Measurements from ENCODE around the gene MBNL2. TPM values are rescaled to one million over a fixed set of nuclear protein-coding genes. Genes with fewer than 3 reads are reported as not detected.

MBNL2 gene
- total and polyA plus RNA-seq, 2 of the 4 experiments (the other 2 are of a cell fraction) = 26.9 to 103 TPM

GRCh38 chr13:97241761-97242160 lies 19.6 kb downstream of the MBNL2 start:
- Histone ChIP-seq H4K20me1 (ENCODE audit: insufficient read depth, low read length) (peaks cover 70% of the 10 kb centered on the region), H3K4me2 (ENCODE audit: low read depth, low read length) (no peak overlapping the region), H3K23ac (ENCODE audit: low read depth, low read length) (no peak overlapping the region), H3K4me3 (ENCODE audit: insufficient read depth, low read depth, low read length) (no peak overlapping the region), H3K27me3 (ENCODE audit: control insufficient read depth, insufficient read depth, low read length) (no peaks in the 10 kb centered on the region), H3K79me1 (ENCODE audit: low read depth in 1 of 2, low read length in 2 of 2) (peaks cover 29 to 83% of the 10 kb centered on the region in 2 experiments), H4K8ac (ENCODE audit: low read depth in 2 of 2, low read length in 2 of 2) (no peak overlapping the region), H3K56ac (ENCODE audit: extremely low read depth, insufficient read depth, low read length) (no peak overlapping the region), H2BK20ac (ENCODE audit: low read depth, low read length) (no peak overlapping the region), H3K9me3 (ENCODE audit: control insufficient read depth, insufficient read depth, low read length) (no peaks in the 10 kb centered on the region), H2BK120ac (ENCODE audit: low read depth, low read length) (no peak overlapping the region), H3K14ac (replicated peaks; ENCODE audit: low read depth, low read length) (no peak overlapping the region), H3K4me1 (ENCODE audit: control insufficient read depth, insufficient read depth, low read length) (peaks cover 32% of the 10 kb centered on the region), H4K5ac (ENCODE audit: low read depth, low read length) (no peak overlapping the region), H3K27ac (ENCODE audit: insufficient read depth, low read length) (no peak overlapping the region), H4K91ac (ENCODE audit: insufficient read depth, low read depth, low read length) (no peak overlapping the region), H2BK5ac (ENCODE audit: low read depth, low read length, poor library complexity, severe bottlenecking) (no peak overlapping the region), H2AK5ac (ENCODE audit: low read depth, low read length) (no peak overlapping the region), H3K18ac (ENCODE audit: low read depth, low read length) (no peak overlapping the region), H2AFZ (replicated peaks; ENCODE audit: low read length, poor library complexity) (no peak overlapping the region), H3K36me3 (ENCODE audit: control insufficient read depth, insufficient read depth, low read length) (peaks cover 9% of the 10 kb centered on the region), H2BK15ac (ENCODE audit: low read depth, low read length) (no peak overlapping the region), H3K9me1 (ENCODE audit: insufficient read depth, low read length) (peaks cover 42% of the 10 kb centered on the region), H3K4ac (ENCODE audit: low read depth, low read length) (no peak overlapping the region), H3K9ac (ENCODE audit: low read depth, low read length) (no peak overlapping the region), H2AK9ac (replicated peaks; ENCODE audit: low read depth, low read length, poor library complexity) (no peak overlapping the region)
- dilution Hi-C loops (cut with HindIII; ENCODE audit: low sequenced_read_pairs, unreplicated experiment) = no loop called here
- CTCF ChIA-PET = no interaction called here
- no peak for DNase-seq
- POLR2A ChIA-PET (ENCODE audit: unreplicated experiment) = interaction anchor here (0.6 kb wide), 1 partner anchor 86 kb away, joined by 9 read pairs; no protein-coding TSS in a partner anchor
- TF ChIP-seq FOS (IDR thresholded peaks at IDR 0.05; ENCODE audit: low read depth, low read length) = no peak
- TF ChIP-seq SMC3 (IDR thresholded peaks at IDR 0.05; ENCODE audit: low read depth, low read length) = no peak
- no peak for TF ChIP-seq MAZ (IDR thresholded peaks at IDR 0.05; ENCODE audit: borderline replicate concordance, low read depth, low read length)
- TF ChIP-seq NFE2L2 (IDR thresholded peaks at IDR 0.05; ENCODE audit: low read depth, low read length) = no peak
- TF ChIP-seq BHLHE40 (IDR thresholded peaks at IDR 0.05; ENCODE audit: low read depth, low read length) = no peak
- no peak for TF ChIP-seq MXI1 (IDR thresholded peaks at IDR 0.05; ENCODE audit: borderline replicate concordance, low read depth, low read length)
- no peak for TF ChIP-seq CTCF (conservative IDR thresholded peaks at IDR 0.05; ENCODE audit: low read depth, low read length)
- no peak for TF ChIP-seq RCOR1 (IDR thresholded peaks at IDR 0.05; ENCODE audit: insufficient replicate concordance, low read length)
- TF ChIP-seq POLR2A (IDR thresholded peaks at IDR 0.05; ENCODE audit: low read depth, low read length) = no peak
- no peak for TF ChIP-seq MAFK (IDR thresholded peaks at IDR 0.05; ENCODE audit: low read depth, low read length)
- TF ChIP-seq USF2 (IDR thresholded peaks at IDR 0.05; ENCODE audit: low read depth, low read length) = no peak
- no peak for TF ChIP-seq CEBPB (IDR thresholded peaks at IDR 0.05; ENCODE audit: low read depth, low read length)
- WGBS, 2 experiments (ENCODE audit: extremely low coverage in 2 of 2, insufficient read length in 1 of 2) = no CpG with 5 or more reads among the region's 5 CpGs
- ATAC-seq (ENCODE audit: low read depth) = no peak
- in situ Hi-C loops (cut with MboI; ENCODE audit: low sequenced_read_pairs) = no loop called here
- BruUV-seq (replicated peaks) = no TSS peak
- intact Hi-C loops (cut with micrococcal nuclease) = no loop called here

All from IMR-90 (cell line).